WERI-Rb-1 (cell line): Measurements from ENCODE around the gene OR5AS1.
"Not testable (repeated sequence)": the region's sequence is repeated elsewhere in the genome, so short reads cannot be mapped to it uniquely, and the experiment has no call there.

Experiments
- DNase-seq: peaks from one replicate; pipeline ENCODE4 v3.0.0-alpha.2; 2020
- H3K27ac ChIP-seq: fragments of 250-450 bp; sonication (Bioruptor Pico); 2 replicates; pipeline ENCODE4 v1.5.1; 2020; ENCODE audit warnings: mild to moderate bottlenecking, moderate library complexity
- H3K27me3 ChIP-seq: fragments of 250-450 bp; sonication (Bioruptor Pico); 2 replicates; pipeline ENCODE4 v1.5.1; 2021; ENCODE audit warnings: mild to moderate bottlenecking, low read depth, moderate library complexity; ENCODE audit not compliant: insufficient read depth, severe bottlenecking
- H3K36me3 ChIP-seq: fragments of 250-450 bp; sonication (Bioruptor Pico); 2 replicates; pipeline ENCODE4 v1.5.1; 2020; ENCODE audit warnings: mild to moderate bottlenecking, moderate library complexity
- H3K4me3 ChIP-seq: 2 replicates; pipeline ENCODE4 v1.5.1; 2011; ENCODE audit warnings: low read depth, mild to moderate bottlenecking, control low read depth, low read length
- H3K9me3 ChIP-seq: fragments of 250-450 bp; sonication (Bioruptor Pico); 2 replicates; pipeline ENCODE4 v1.5.1; 2021; ENCODE audit warnings: mild to moderate bottlenecking, moderate library complexity; ENCODE audit not compliant: severe bottlenecking
- CTCF ChIP-seq: IDR thresholded peaks from 2 replicates; pipeline ENCODE4 v1.5.1; 2011; ENCODE audit warnings: low read depth, mild to moderate bottlenecking, control low read depth, inconsistent platforms, low read length

OR5AS1 gene

GRCh38 chr11:56049487-56049886, 22.0 kb downstream of the OR5AS1 start:
- Histone ChIP-seq H3K36me3 (no peaks in the 10 kb centered on the region), H3K27me3 (peaks cover 10% of the 10 kb centered on the region), H3K4me3 (no peak overlapping the region), H3K27ac (no peak overlapping the region), H3K9me3 (no peaks in the 10 kb centered on the region)
- DNase-seq: no peak
- TF ChIP-seq CTCF: no peak

DNA sequence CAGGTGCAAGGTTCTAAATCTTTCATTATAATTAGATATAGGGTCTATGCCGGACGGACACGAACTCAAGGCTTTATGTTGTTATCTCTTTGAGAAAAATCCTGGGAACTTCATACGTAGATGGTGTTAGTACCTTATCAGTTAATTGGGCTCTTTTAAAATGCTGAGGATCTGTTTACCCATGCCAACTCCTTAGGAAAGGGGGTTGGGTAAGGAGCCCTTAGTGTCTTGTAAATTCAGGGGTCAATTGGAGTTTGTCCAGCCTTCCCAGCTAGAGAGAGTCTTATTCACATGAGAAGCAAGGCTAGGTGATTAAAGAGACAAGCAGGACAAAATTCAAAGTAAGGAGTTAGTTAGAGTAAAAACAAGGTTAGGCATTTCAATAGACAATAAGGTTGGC, 28.9 kb downstream of the OR5AS1 start:
- H3K9me3 ChIP-seq, H3K4me3 ChIP-seq, H3K36me3 ChIP-seq, H3K27ac ChIP-seq, DNase-seq: not testable (repeated sequence)
- H3K27me3 ChIP-seq: peaks cover 17% of the 10 kb centered on the region

DNA sequence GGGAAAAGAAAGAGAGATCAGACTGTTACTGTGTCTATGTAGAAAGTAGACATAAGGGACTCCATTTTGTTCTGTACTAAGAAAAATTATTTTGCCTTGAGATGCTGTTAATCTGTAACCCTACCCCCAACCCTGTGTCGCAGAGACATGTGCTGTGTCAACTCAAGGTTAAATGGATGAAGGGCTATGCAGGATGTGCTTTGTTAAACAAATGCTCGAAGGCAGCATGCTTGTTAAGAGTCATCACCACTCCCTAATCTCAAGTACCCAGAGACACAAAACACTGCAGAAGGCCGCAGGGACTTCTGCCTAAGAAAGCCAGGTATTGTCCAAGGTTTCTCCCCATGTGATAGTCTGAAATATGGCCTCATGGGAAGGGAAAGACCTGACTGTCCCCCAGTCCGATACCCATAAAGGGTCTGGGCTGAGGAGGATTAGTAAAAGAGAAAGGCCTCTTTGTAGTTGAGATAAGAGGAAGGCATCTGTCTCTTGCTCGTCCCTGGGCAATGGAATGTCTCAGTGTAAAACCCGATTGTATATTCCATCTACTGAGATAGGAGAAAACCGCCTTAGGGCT, 30.3 kb downstream of the OR5AS1 start:
- DNase-seq, H3K27ac ChIP-seq, H3K9me3 ChIP-seq, H3K36me3 ChIP-seq, H3K27me3 ChIP-seq, H3K4me3 ChIP-seq: not testable (repeated sequence)

- not testable (repeated sequence) for DNase-seq, H3K4me3 ChIP-seq, H3K9me3 ChIP-seq, H3K27me3 ChIP-seq, H3K27ac ChIP-seq, H3K36me3 ChIP-seq
Observed at GRCh38 chr11:56058260-56058780, 30.9 kb downstream of the OR5AS1 start.

GRCh38 chr11:56066980-56067379, 39.5 kb downstream of the OR5AS1 start:
- TF ChIP-seq CTCF: no peak
- Histone ChIP-seq H3K27me3 (peaks cover 5% of the 10 kb centered on the region), H3K27ac (no peak overlapping the region), H3K4me3 (no peak overlapping the region), H3K9me3 (no peaks in the 10 kb centered on the region), H3K36me3 (no peaks in the 10 kb centered on the region)
- DNase-seq: no peak
